ENCODE measurements around the gene IFNLR1. TPM values are rescaled to one million over a fixed set of nuclear protein-coding genes. Genes with fewer than 3 reads are reported as not detected.

Gene IFNLR1
- total RNA-seq, 1 experiment from 2014 or later, result 9.6 TPM

DNA sequence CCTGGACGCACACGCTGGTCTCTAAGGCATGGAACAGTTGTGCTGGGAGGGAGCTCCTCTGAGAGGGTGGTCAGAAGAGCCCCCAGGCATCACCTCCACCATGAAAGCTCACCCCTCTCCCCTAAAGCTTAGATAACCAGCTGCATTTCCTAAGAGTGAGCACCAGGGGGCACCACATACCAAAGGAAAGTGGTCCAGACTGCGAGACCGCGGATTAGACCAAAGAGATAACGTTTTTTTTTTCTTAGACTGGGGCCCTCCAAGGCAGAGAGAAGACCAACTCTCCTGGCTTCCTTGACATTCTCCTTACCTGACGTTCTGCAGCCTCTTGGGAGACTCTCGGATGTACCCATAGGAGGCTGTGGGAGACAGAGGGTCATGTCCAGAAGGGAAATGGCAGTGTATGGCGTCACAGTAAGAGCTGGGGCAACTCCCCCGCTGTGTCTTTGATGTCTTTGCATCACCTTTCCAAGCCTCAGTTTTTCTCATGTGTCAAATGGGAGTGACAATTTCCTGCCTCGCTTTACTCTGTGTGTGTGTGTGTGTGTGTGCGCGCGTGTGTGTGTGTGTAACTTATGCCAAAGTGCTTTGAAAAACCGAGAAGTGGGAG lies 12.3 kb upstream of the IFNLR1 start:
- no peaks in the 10 kb centered on the region; the same call in 1 of the 2 replicates for H3K4me1 ChIP-seq (ENCODE audit: insufficient read depth, low read length)
- H3T11ph ChIP-seq (ENCODE audit: low read length), result no peak overlapping the region
- H2AFZ ChIP-seq (ENCODE audit: low read length), result no peak overlapping the region
- no peak overlapping the region for H3K4me3 Mint-ChIP-seq
- H4K5ac ChIP-seq (ENCODE audit: insufficient read length, low read depth, low read length), result no peak overlapping the region
- no peaks in the 10 kb centered on the region for H4K20me1 ChIP-seq (ENCODE audit: control insufficient read depth, insufficient read depth, insufficient read length)
- H3K27ac ChIP-seq (ENCODE audit: insufficient read length, low read depth, low read length), result no peak overlapping the region
- H4K91ac ChIP-seq (ENCODE audit: insufficient read length, low read depth, low read length), result no peak overlapping the region
- H3K27me3 Mint-ChIP-seq (ENCODE audit: low read depth), result no peaks in the 10 kb centered on the region
- H3K23me2 ChIP-seq (ENCODE audit: insufficient read length, low read depth, low read length, poor library complexity, severe bottlenecking), result no peaks in the 10 kb centered on the region
- no peak overlapping the region for H2BK12ac ChIP-seq (ENCODE audit: insufficient read length, low read depth, low read length)
- no peaks in the 10 kb centered on the region for H3K9me3 Mint-ChIP-seq
- no peak overlapping the region for H2BK5ac ChIP-seq (ENCODE audit: insufficient read length, low read length)
- no peak overlapping the region for H3K27ac Mint-ChIP-seq
- no peak overlapping the region for H3K14ac ChIP-seq (ENCODE audit: insufficient read depth, low read length)
- H3K4ac ChIP-seq (ENCODE audit: low read depth, low read length), result no peak overlapping the region
- H3K36me3 Mint-ChIP-seq (ENCODE audit: insufficient read depth in 1 of 3, low read depth in 3 of 3), result no peaks in the 10 kb centered on the region
- TF ChIP-seq CTCF (conservative IDR thresholded peaks at IDR 0.05), result peak; percentile 91
- no peak overlapping the region for H3K23ac ChIP-seq (ENCODE audit: insufficient read length, low read depth, low read length)
- H2BK120ac ChIP-seq (ENCODE audit: low read depth, low read length, poor library complexity, severe bottlenecking), result no peak overlapping the region
- H3K79me1 ChIP-seq (ENCODE audit: insufficient read depth, low read depth, low read length, poor library complexity, severe bottlenecking), result no peaks in the 10 kb centered on the region
- H3K4me2 ChIP-seq (ENCODE audit: insufficient read depth, insufficient read length, low read length), result peak overlapping the region; percentile 14
- no peaks in the 10 kb centered on the region for H3K79me2 ChIP-seq (ENCODE audit: insufficient read depth, low read length)
- H3K18ac ChIP-seq (ENCODE audit: insufficient read length, low read depth, low read length), result no peak overlapping the region
- H3K56ac ChIP-seq (ENCODE audit: insufficient read length, low read depth, low read length), result no peak overlapping the region
- H2BK20ac ChIP-seq (ENCODE audit: low read depth, low read length, poor library complexity, severe bottlenecking), result no peak overlapping the region
- H4K8ac ChIP-seq (replicated peaks; ENCODE audit: insufficient read length, low read depth, low read length), result no peak overlapping the region
- H3K9ac ChIP-seq (ENCODE audit: extremely low read depth, insufficient read length, low read length), result no peak overlapping the region
- WGBS (ENCODE audit: extremely low coverage, insufficient read length, low lambda C conversion rate), result no CpG with 5 or more reads among the region's 15 CpGs
- H2BK15ac ChIP-seq (ENCODE audit: low read depth, low read length), result no peak overlapping the region
- no peaks in the 10 kb centered on the region for H3K9me3 ChIP-seq (ENCODE audit: control insufficient read depth, low read depth, low read length)
- peaks cover 17 to 20% of the 10 kb centered on the region in 2 experiments for H3K4me1 Mint-ChIP-seq
- H3K27me3 ChIP-seq (ENCODE audit: insufficient read depth, low read length), result no peaks in the 10 kb centered on the region
- DNase-seq, result peak; percentile 75
- H2AK5ac ChIP-seq (ENCODE audit: insufficient read length, low read length), result no peak overlapping the region

Data from H9 (cell line).